HG02763 (cell line): ENCODE results near the gene GEMIN8.

ENCODE experiments used
- ATAC-seq: cut with Tn5 transposase; IDR thresholded peaks from one replicate; pipeline ENCODE4 v1.9.1; 2021; ENCODE audit warnings: mild to moderate bottlenecking, moderate library complexity; ENCODE audit not compliant: unreplicated experiment

The GEMIN8 gene

GRCh38 chrX:14017399-14017798 lies 12.3 kb downstream of the GEMIN8 start:
- ATAC-seq, result no peak

GRCh38 chrX:14015941-14016340 lies 13.8 kb downstream of the GEMIN8 start:
- no peak for ATAC-seq

DNA sequence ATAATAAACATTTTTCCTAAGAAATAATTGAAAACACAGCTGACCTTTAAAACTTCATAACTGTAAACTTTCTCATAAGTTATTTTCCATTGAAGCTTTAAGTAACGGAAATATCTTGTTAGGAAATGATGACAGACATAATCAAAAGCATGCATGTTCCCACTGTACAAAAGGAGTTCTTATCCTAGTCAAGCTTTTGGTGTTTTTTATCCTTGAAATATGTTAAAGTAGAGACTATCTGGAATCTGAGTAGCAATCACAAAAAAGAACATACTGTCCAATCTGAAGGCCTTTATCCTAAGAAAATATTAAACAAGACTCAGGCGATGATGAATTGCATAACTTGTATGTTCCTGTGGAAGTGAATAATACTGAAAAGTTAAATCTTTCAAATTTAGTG lies 14.4 kb downstream of the GEMIN8 start:
- no peak for ATAC-seq

DNA sequence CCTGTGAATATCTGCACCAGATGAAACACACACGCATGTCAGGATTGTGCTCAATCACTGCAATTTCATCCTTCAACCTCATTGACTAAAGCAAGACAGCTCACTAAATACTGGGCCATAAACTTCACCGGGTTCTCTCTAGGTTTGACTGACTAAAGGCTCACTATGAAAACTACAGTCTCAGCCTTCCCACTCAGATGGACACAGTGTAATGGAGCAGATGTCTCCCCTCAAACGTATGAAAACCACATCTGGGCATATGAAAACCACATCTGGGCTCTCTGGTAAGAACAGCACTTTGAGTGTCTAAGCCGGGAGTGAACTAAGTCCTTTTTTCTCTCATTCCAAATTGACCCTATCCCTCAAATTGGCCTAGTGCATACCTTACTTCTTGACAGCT lies 15.2 kb downstream of the GEMIN8 start:
- ATAC-seq, result no peak

DNA sequence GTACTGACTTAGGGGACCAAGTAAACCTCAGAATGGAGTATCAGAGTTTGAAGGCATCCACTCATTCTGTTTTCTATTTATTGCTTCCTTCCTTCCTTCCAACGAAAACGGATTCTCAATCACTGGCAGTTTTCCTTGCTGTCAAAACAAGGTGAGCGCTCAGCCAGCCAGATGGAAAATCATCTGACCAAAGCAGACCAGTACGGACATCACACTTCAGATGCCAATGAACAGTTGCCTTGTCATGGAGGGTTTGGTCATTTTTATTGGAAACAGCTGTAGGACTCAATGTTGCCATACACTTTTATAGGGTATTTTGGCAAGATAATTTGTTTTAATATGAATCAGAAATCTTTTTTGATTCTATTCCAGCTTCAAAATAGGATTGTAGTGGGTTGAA lies 16.6 kb downstream of the GEMIN8 start:
- no peak for ATAC-seq

DNA sequence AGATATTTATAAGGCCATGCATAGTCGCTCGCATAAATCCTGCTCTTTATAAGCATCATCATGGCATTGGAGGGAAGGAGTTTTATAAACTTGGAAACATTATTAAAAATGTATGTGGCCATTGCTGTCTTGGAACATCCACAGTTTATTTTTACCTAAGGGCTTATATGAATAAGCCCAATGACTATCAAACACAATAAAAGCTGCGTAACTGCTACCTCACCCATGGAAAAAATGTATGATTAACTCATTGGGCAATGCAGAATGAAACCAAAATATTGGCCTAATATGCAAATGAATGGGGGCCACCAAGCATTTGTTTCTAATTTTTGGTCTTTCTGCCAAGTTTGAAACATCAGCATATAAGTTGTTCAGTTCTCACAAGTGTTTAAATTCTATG lies 19.1 kb downstream of the GEMIN8 start:
- ATAC-seq, result no peak

DNA sequence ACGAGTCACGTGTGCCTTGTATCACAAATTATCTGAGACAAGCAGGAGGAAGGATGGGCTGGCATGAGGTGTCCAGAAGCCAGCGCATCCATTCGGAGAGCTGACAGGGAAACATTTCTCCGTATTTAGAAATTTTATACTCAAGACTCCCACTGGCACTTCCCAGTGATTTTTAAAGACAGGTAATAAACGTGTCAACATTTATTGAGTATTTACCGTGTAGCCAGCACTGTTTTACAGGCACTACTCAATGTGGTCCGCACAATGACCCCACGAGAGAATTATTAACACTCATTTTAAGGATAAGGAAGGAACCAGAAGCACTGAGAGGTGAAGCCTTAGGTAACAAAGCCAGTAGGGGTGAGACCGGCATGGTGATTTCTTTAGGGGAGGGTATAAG lies 23.2 kb downstream of the GEMIN8 start:
- ATAC-seq, result no peak

GRCh38 chrX:14003876-14004425 lies 25.7 kb downstream of the GEMIN8 start:
- ATAC-seq, result no peak

DNA sequence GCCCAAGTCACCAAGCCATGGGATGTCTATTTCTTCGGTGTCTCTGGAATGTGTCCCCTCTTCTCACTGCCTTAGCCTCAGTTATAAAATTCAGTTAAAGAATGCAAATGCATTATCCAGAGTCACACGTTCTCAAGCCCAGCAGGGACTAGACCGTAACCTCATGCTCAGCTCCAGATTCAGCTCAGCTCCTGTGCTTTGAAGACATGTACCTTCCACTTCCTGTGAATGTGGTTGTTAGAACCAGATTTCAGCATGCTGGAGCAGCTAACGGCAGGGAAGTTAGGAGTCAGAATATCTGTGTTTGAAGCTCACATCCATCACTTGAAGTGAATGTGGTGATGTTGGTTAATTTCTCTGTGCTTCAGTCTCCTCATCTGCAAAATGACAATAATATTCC lies 26.7 kb downstream of the GEMIN8 start:
- ATAC-seq, result no peak

- no peak for ATAC-seq
Observed at GRCh38 chrX:13996650-13997049, 33.0 kb downstream of the GEMIN8 start.

- no peak for ATAC-seq
Observed at GRCh38 chrX:13994536-13995080, 35.1 kb downstream of the GEMIN8 start.

DNA sequence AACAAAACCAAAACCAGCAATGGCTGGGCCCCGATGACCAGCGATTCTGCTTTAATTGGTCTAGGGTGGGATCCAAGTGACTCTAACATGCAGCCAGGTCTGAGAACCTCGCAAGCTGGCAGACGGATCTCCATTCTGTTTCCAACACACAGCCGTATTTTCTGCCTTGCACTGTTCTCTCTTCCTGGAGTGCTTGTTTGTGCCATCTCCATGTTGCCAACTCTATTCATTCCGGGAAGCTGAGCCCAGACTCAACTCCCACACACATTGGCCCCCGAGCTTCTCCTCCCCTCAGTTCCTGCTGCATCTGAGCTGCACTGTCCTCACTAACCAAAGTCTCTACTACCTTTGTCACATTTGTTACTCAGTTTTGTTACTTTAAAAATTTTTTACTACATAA lies 35.6 kb downstream of the GEMIN8 start:
- ATAC-seq, result no peak

DNA sequence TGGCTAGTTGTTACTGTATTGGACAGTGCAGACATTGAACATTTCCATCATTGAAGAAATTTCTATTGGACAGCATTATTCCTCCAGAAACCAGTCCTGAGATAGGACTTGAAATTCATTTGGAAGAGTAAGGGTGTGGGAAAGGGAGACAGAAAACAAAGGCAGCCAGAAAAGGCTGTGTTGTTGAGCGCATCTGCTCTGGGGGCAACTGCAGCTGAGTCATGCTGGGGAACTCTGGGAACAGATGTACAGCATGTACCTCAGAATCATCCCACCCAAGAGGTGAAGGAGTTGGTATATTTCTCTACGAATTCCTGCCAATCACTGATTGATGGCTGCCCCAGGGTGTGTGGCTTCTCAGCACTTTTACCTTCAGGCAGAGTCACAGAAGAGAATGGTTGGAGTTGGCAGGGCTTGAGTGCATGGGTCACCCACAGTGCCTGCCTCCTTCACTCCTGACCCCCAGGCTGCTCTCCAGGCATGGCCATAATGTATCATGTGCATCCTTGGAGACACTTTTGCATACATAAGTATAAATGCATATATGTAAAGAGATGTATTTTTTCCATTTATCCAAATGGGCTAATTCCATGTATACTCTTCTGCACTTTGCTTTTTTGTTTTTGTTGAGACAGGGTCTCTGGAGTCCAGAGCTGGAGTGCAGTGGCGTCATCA lies 39.4 kb downstream of the GEMIN8 start:
- ATAC-seq, result no peak

- ATAC-seq, result no peak
Observed at GRCh38 chrX:13985697-13986435, 43.8 kb downstream of the GEMIN8 start.

GRCh38 chrX:13983734-13984133 lies 46.0 kb downstream of the GEMIN8 start:
- ATAC-seq, result no peak

DNA sequence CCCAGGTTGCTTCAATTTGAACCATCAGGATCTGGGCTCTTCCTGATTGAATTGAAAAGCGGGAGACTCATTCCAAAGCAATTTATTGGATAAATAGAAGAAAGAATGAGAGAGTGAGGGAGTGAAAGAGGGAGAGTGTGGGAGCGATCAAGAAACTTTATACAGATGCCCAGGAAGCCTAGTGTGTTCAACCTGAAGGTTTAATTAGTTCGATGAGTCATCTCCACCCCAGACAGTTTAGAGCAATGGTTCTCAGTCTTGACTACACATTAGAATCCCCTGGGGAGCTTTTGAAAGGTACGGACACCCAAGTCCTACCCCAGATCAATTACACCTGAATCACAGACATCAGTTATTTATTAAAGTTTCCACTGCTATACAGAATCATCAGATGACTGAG lies 61.5 kb downstream of the GEMIN8 start:
- ATAC-seq, result no peak

DNA sequence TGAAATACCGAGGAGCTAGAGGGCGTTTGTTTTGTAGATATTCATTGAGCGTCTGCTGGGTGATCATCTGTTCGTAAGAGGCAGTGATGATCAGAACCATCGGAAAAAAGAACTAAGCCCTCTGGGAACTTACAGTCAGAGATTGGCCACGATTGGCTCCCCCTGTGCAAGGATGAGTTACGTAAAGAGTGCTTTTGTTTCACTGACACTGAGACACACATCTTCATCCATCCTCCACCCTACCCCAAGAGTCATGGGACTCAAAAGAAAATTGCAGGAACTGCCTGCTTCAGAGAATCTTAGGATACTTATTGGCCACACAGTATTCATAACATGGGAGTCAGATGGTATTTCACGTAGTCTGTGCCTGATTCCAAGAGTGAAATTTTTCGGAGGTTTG lies 62.1 kb downstream of the GEMIN8 start:
- no peak for ATAC-seq

DNA sequence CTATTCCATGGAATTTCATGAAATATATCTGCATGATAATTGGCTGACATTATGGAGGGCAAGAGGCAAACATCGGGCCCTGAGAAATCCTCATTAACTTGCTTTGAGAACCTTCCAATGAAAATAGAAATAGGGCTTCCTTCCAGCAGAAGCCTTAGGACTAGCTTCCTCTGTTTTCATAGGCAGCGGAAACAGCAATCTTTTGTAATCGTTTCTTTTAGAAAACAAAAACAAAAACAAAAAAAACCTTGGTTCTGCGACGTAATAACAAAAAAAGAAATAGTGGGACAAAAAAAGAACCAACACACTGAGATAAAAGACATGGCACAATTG lies 62.9 kb downstream of the GEMIN8 start:
- ATAC-seq, result no peak

- no peak for ATAC-seq
Observed at GRCh38 chrX:13966071-13966792, 63.5 kb downstream of the GEMIN8 start.

- ATAC-seq, result no peak
Observed at GRCh38 chrX:13965531-13965930, 64.2 kb downstream of the GEMIN8 start.

- no peak for ATAC-seq
Observed at GRCh38 chrX:13956998-13957397, 72.7 kb downstream of the GEMIN8 start.
